Esophagus mucosa (tissue), 1 donor: ENCODE data around the gene RAD51B. TPM values are rescaled to one million over a fixed set of nuclear protein-coding genes. Genes with fewer than 3 reads are reported as not detected.

Experiments
- ATAC-seq: fragments of 200-7000 bp; cut with Tn5 transposase; one replicate; pipeline ENCODE4 v1.9.1; 2020
- total RNA-seq: library from RNA; stranded (reverse); gene quantifications from one replicate; pipeline ENCODE4 v1.2.4, GENCODE V29; 2023
- donor health status: DM: yes; HTN: yes; CAD: no.

The RAD51B gene
- total RNA-seq, 1 donor from 2014 or later, result 12.2 TPM

DNA sequence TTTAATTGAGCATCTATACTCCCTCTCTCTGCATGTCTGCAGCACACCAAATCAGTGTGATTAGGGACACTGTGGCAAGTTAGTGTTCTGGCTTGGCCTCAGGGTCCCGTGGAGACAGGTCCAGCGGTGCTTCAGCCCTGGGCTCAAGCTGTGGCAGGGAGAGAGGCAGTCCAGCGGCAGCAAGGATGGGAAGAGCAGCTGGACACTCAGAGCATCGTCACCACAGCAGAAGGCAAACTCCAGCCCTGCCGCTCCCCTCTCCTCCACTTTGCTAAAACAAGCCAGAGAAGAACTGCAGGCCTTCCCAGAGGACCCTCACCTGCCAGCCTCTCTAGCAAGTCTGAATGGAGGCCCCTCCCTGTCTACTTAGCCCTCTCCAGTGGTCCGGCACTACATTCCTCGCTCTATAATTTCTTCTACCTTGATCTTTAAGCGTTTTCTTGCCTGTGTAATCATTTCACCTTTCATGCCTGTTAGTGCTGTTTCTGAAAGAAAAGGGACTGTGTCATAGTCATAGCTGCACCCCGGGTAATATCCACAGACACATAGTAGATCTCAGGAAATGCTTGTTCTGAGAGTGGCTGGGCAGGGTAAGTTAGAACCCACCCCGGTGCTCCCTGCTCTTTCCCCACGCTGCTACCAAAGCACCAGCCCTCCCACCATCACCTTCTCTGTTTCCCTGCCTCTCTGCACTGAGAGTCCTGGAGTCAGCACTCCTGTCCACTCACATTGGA, 951.1 kb downstream of the RAD51B start:
- ATAC-seq, result no peak

DNA sequence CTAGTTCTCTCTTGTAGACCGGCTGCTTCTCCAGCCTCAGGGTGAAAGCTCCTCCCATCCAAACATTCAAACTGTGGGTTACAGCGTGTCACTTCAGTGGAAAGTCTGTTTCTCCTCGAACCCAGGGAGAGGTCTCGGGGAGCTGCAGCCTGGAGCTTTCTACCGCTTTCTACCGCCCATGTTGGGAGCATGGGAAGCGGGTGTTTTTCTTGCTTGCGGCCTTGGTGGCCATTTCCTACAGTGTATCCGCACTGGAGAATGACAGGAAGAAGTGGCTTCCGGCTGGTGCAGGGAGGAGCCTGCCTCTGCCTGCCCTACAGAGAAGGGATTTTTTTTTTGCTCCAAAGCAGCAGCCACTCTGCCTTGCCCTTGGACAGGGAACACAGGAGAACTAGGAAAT, 952.1 kb downstream of the RAD51B start:
- ATAC-seq, result no peak

DNA sequence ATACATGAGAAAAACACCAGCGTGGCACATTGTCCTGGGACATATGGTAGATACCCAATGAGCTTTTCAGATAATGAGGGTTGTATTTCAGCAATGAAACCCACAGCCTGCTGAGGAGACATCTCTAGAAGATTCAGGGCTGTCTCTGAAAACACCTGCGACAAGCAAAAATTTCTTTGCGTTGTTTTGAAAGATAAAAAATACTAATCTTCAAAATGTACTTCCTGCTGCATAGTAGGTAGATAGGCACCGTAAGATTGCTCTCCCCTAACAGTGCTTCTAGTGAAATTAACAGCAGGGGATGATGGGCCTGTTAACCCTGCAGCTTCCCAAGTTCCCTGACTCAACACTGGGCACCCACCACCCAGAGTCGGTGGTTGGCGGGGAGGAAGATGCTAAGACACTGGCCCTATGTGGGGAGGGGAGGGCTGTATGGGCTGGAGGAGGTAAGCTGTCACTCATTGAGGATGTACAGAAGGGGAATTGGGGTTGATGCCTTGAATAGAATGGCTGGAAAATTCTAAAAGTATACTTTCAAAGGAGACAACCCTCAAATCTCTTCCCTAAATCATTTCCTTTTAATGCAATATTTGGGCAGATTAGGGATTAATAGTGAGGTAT, 953.3 kb downstream of the RAD51B start:
- ATAC-seq, result no peak

DNA sequence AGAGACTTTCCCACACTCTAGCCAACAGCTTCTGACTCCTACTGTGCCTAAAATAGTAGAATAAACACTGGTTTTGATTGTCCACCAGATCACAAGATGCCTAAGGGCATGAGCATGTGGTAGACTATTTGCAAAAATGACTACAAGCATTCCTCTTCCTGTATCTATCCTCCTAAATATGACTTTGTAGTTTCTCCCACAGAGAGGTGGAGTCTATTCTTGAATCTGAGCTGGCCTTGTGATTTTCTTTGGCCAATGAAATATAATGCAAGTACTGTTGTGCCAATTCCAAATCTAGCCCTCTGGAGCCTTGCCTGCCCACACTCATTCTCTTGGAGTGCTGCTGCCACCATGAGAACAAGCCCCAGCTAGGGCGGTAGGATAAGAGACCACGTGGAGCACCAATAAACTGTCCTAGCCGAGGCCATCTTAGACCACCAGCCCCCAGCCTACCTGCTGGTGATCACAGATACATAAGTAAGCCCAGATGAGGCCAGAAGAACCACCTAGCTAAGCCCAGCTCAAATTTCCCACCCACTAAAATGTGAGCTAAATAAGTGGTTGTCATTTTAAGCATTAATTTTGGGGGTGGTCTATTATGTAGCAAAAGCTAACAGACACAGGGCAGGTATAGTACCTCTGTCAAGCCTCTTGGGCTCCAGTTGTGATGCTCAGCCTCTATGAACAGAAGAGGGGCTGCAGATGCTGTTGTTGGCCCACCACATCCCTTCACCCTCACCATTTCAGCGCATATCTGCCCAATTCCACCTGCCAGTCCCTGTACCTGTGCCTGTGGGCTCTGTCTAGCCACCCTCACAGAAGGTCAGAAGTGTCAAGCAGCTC, 955.4 kb downstream of the RAD51B start:
- ATAC-seq, result peak; percentile 26

DNA sequence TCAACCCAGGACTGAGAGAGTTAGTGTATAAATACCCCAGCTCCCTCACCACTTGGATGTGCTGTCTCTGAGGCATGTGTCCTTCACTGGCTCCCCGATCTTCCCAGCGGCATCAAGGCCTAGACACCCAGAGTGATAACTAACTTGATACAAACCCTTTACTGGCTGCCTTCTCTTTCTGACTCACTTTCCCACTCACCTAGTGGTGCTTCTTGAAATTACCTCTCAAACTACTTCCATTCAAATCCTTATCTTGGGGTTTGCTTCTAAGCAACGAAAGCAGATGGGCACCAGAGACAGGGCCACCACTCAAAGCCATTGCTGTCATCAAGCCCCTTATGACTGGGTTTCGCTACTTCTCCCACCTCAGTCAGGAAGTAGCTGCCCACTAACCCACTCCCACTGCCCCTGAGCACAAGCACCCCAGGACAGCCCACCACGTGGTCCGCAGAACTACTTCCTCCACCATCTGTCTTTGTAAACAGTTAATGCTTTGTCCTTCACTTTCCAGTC, 956.1 kb downstream of the RAD51B start:
- ATAC-seq, result no peak

DNA sequence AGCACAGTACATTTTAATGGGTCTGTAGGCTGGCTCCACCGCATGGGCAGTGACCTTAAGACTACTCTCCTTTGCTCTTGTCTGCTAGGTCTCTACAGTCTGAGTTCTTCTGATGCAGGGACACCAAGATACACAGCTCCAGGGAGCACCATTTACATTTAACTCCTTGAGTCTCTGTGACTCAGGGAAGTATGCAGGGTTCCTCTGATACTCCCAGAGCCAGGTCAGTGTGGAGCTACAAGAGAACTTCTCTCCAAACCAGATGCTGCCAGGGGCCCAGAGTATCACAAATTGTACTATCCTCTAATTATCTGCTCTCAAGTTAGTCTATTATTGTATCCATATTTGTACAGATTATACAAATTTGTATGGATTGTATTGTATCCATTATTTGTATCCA, 958.1 kb downstream of the RAD51B start:
- no peak for ATAC-seq

Other genes with a start within 250 kb of the RAD51B start
- gene PIGH, start 219.5 kb upstream of the RAD51B start, total RNA-seq, result 13.1 TPM
- gene ARG2, start 199.9 kb upstream of the RAD51B start, total RNA-seq, result 35.6 TPM
- 81.0 TPM for gene VTI1B, start 145.1 kb upstream of the RAD51B start, total RNA-seq
- gene RDH11, start 124.0 kb upstream of the RAD51B start, total RNA-seq, result 60.1 TPM
- gene RDH12, start 117.9 kb upstream of the RAD51B start, total RNA-seq, result 30.9 TPM
- 12.6 TPM for gene ZFYVE26, start 3.2 kb upstream of the RAD51B start, total RNA-seq